SK-N-SH (cell line): Measurements from ENCODE around the gene RBM17. TPM values are rescaled to one million over a fixed set of nuclear protein-coding genes. Genes with fewer than 3 reads are reported as not detected.
"Not testable (repeated sequence)": the region's sequence is repeated elsewhere in the genome, so short reads cannot be mapped to it uniquely, and the experiment has no call there.

ENCODE experiments used
- CTCF ChIA-PET: fragments of 300-600, 350-600 bp; formaldehyde crosslinking; extraction: SDS; loops from one replicate; lab custom pipeline; 2021; lab: Yijun Ruan, JAX
- POLR2A ChIA-PET: fragments of 350-600 bp; sonication (Branson Sonifier 250); formaldehyde crosslinking; extraction: SDS; loops from one replicate; lab custom pipeline; 2020; ENCODE audit warnings: antibody characterized with exemption, inconsistent platforms; lab: Yijun Ruan, JAX
- DNase-seq: peaks from one replicate; pipeline ENCODE4 v3.0.0; 2012
- H2AFZ ChIP-seq: fragments of 200-600 bp; sonication (generic); 2 replicates; pipeline ENCODE4 v1.8.1; 2016; ENCODE audit warnings: antibody characterized with exemption, mild to moderate bottlenecking, low read depth
- H3F3A ChIP-seq: fragments of 200-600 bp; sonication (generic); replicated peaks from 2 replicates; pipeline ENCODE3; 2016; ENCODE audit warnings: antibody characterized with exemption, mild to moderate bottlenecking; ENCODE audit not compliant: insufficient read depth
- H3K27ac ChIP-seq, 2 experiments: fragments of 200-500 bp in 1 of 2; fragments of 200-600 bp in 1 of 2; sonication (Bioruptor generic) in 1 of 2; sonication (generic), shearing (Covaris generic) in 1 of 2; 2 replicates each; pipeline versions ENCODE4 v1.5.1 to v1.6.1; 2014 to 2016; ENCODE audit warnings: low read depth in 2 of 2, inconsistent platforms in 1 of 2, low read length in 1 of 2, mild to moderate bottlenecking in 1 of 2, mixed read lengths in 1 of 2
- H3K27me3 ChIP-seq: fragments of 200-600 bp; sonication (generic), shearing (Covaris generic); 2 replicates; pipeline ENCODE4 v1.6.1; 2016; ENCODE audit warnings: mixed run types; ENCODE audit not compliant: insufficient read depth
- H3K36me3 ChIP-seq, 2 experiments: fragments of 200-500 bp in 1 of 2; fragments of 200-600 bp in 1 of 2; sonication (Bioruptor generic) in 1 of 2; sonication (generic) in 1 of 2; replicated peaks in 1 of 2; 2 replicates each; pipeline versions ENCODE3 to v1.5.1; 2014 to 2016; ENCODE audit warnings: low read length in 1 of 2, mild to moderate bottlenecking in 1 of 2; ENCODE audit not compliant: insufficient read depth in 2 of 2, control insufficient read depth in 1 of 2
- H3K4me1 ChIP-seq, 2 experiments: fragments of 200-500 bp in 1 of 2; fragments of 200-600 bp in 1 of 2; sonication (Bioruptor generic) in 1 of 2; sonication (generic), shearing (Covaris generic) in 1 of 2; 2 replicates each; pipeline versions ENCODE4 v1.5.1 to v1.6.1; 2014 to 2016; ENCODE audit warnings: low read depth in 1 of 2, low read length in 1 of 2, mixed run types in 1 of 2; ENCODE audit not compliant: insufficient read depth in 2 of 2, control insufficient read depth in 1 of 2
- H3K4me2 ChIP-seq: fragments of 200-600 bp; sonication (generic), shearing (Covaris generic); 2 replicates; pipeline ENCODE4 v1.6.1; 2017; ENCODE audit warnings: mixed run types
- H3K4me3 ChIP-seq, 2 experiments: fragments of 200-500 bp in 1 of 2; fragments of 200-600 bp in 1 of 2; sonication (Bioruptor generic) in 1 of 2; sonication (generic), shearing (Covaris generic) in 1 of 2; 2 replicates each; pipeline versions ENCODE4 v1.5.1 to v1.8.1; 2014 to 2016; ENCODE audit warnings: low read depth in 2 of 2, inconsistent platforms in 1 of 2, low read length in 1 of 2, mild to moderate bottlenecking in 1 of 2, mixed read lengths in 1 of 2, moderate library complexity in 1 of 2
- H3K79me2 ChIP-seq: fragments of 200-600 bp; sonication (generic); 2 replicates; pipeline ENCODE4 v1.8.1; 2017; ENCODE audit warnings: mild to moderate bottlenecking; ENCODE audit not compliant: insufficient read depth
- H3K9ac ChIP-seq: fragments of 200-600 bp; sonication (generic); 2 replicates; pipeline ENCODE4 v1.6.1; 2017; ENCODE audit warnings: mixed run types
- H3K9me2 ChIP-seq: fragments of 200-600 bp; sonication (generic); 2 replicates; pipeline ENCODE4 v1.6.1; 2017; ENCODE audit warnings: mixed run types
- H3K9me3 ChIP-seq: fragments of 200-600 bp; sonication (generic); 2 replicates; pipeline ENCODE4 v1.6.1; 2017; ENCODE audit warnings: mixed run types, mild to moderate bottlenecking, moderate library complexity
- H4K20me1 ChIP-seq: fragments of 200-600 bp; sonication (generic); 2 replicates; pipeline ENCODE4 v1.6.1; 2017; ENCODE audit warnings: mild to moderate bottlenecking, mixed run types; ENCODE audit not compliant: insufficient read depth
- CTCF ChIP-seq: fragments of 200-600 bp; sonication (generic); IDR thresholded peaks from 2 replicates; pipeline ENCODE4 v1.6.1; 2017; ENCODE audit warnings: antibody characterized with exemption, mild to moderate bottlenecking, moderate library complexity
- FOSL2 ChIP-seq: IDR thresholded peaks from 2 replicates; pipeline ENCODE4 v1.4.0; 2012; ENCODE audit warnings: low read depth, mild to moderate bottlenecking, moderate library complexity, borderline replicate concordance
- GATA2 ChIP-seq: sonication (generic); formaldehyde crosslinking; IDR thresholded peaks from 2 replicates; pipeline ENCODE4 v1.5.0; 2020; ENCODE audit warnings: mild to moderate bottlenecking, missing genetic modification reagents
- JUND ChIP-seq: IDR thresholded peaks from 2 replicates; pipeline ENCODE4 v1.4.0; 2012
- MAX ChIP-seq: IDR thresholded peaks from 2 replicates; pipeline ENCODE4 v1.4.0; 2012; ENCODE audit warnings: low read depth
- MEF2A ChIP-seq: IDR thresholded peaks from 2 replicates; pipeline ENCODE4 v1.4.0; 2012; ENCODE audit warnings: low read depth, borderline replicate concordance
- MXI1 ChIP-seq: IDR thresholded peaks from 2 replicates; pipeline ENCODE4 v1.6.1; 2012; ENCODE audit warnings: mild to moderate bottlenecking, low read depth, low read length, improper control_type of control experiment
- NFIC ChIP-seq: IDR thresholded peaks from 2 replicates; pipeline ENCODE4 v1.4.0; 2012; ENCODE audit warnings: borderline replicate concordance
- NRF1 ChIP-seq: IDR thresholded peaks from 2 replicates; pipeline ENCODE4 v1.6.1; 2012; ENCODE audit warnings: low read depth, mild to moderate bottlenecking, low read length
- PBX3 ChIP-seq: IDR thresholded peaks from 2 replicates; pipeline ENCODE4; 2012
- RAD21 ChIP-seq: IDR thresholded peaks from 2 replicates; pipeline ENCODE4 v1.6.1; 2012; ENCODE audit warnings: mild to moderate bottlenecking, low read length
- RFX5 ChIP-seq: IDR thresholded peaks from 2 replicates; pipeline ENCODE4 v1.6.1; 2012; ENCODE audit warnings: mild to moderate bottlenecking, improper control_type of control experiment, low read length
- RXRA ChIP-seq: IDR thresholded peaks from 2 replicates; pipeline ENCODE4 v1.4.0; 2012; ENCODE audit warnings: low read depth, mild to moderate bottlenecking, borderline replicate concordance
- SIN3A ChIP-seq: IDR thresholded peaks from 2 replicates; pipeline ENCODE4 v1.6.1; 2012; ENCODE audit warnings: low read depth, mild to moderate bottlenecking, low read length, moderate library complexity, borderline replicate concordance
- WGBS: methylation state at CpG from one replicate; pipeline ENCODE4 v1.1.6; 2017; ENCODE audit warnings: low lambda C conversion rate; 5-methylcytosine and 5-hydroxymethylcytosine counted together
- polyA plus RNA-seq, 3 experiments: library from polyadenylated mRNA; depleted of rRNA; stranded (reverse); fragments of >200 nt; gene quantifications; 2 replicates each; pipeline ENCODE4 v1.2.3, GENCODE V29; 2012

The RBM17 gene
- polyA plus RNA-seq, 1 of the 3 experiments (the other 2 are of a cell fraction): 32.6 TPM

- TF ChIP-seq RXRA (no peak), FOSL2 (no peak), NFIC (no peak)
- no peaks in the 10 kb centered on the region for H3K9me2 ChIP-seq
- H3K4me2 ChIP-seq: no peak within 1 kb of the TSS
- H3K27me3 ChIP-seq: peaks cover 20% of the 10 kb centered on the region
- 44% methylated on average over 14 of the region's 18 CpGs for WGBS
- no peak within 1 kb of the TSS for H2AFZ ChIP-seq
- ChIA-PET POLR2A (no interaction called here), CTCF (interaction anchor here (0.6 to 1.1 kb wide), 2 partner anchors 24 to 340 kb away, joined by 3 read pairs; no protein-coding TSS in a partner anchor)
- H3K9ac ChIP-seq: no peak within 1 kb of the TSS
- no peaks in the 10 kb centered on the region for H3K36me3 ChIP-seq
- H3K79me2 ChIP-seq: no peaks in the 10 kb centered on the region
- no peak within 1 kb of the TSS for H3K27ac ChIP-seq
- DNase-seq: no peak
- H3K9me3 ChIP-seq: no peaks in the 10 kb centered on the region
- H3K4me3 ChIP-seq: no peak within 1 kb of the TSS
- no peaks in the 10 kb centered on the region for H4K20me1 ChIP-seq
- H3F3A ChIP-seq: no peaks in the 10 kb centered on the region
- no peaks in the 10 kb centered on the region for H3K4me1 ChIP-seq
These were observed 26.6 kb upstream of the RBM17 start, which contains the start of gene IL2RA for GRCh38 chr10:6062101-6062771. TSS of gene IL2RA (minus strand) at chr10:6062367. CDS start at chr10:6062151, 216 bp downstream.

- H3K27ac ChIP-seq: no peak overlapping the region
- no peaks in the 10 kb centered on the region for H3K4me1 ChIP-seq
- H3K4me2 ChIP-seq: no peak overlapping the region
- CTCF ChIA-PET: no interaction called here
- H3F3A ChIP-seq: no peaks in the 10 kb centered on the region
- no peaks in the 10 kb centered on the region for H3K9me3 ChIP-seq
- WGBS: 51% methylated on average over 7 of the region's 7 CpGs
- H3K36me3 ChIP-seq: no peaks in the 10 kb centered on the region
- no peak for DNase-seq
- peaks cover 24% of the 10 kb centered on the region; the same call in 1 of the 2 replicates for H3K27me3 ChIP-seq
- no peaks in the 10 kb centered on the region for H3K9me2 ChIP-seq
- H3K4me3 ChIP-seq: no peak overlapping the region
- TF ChIP-seq PBX3 (no peak), MEF2A (no peak), CTCF (no peak), MXI1 (no peak), JUND (no peak), RXRA (no peak), GATA2 (CRISPR knock-in tag) (no peak), NRF1 (no peak), MAX (no peak), SIN3A (no peak), RFX5 (no peak), RAD21 (no peak)
- no peaks in the 10 kb centered on the region for H4K20me1 ChIP-seq
- H3K79me2 ChIP-seq: no peaks in the 10 kb centered on the region
- POLR2A ChIA-PET: no interaction called here
- no peak overlapping the region for H3K9ac ChIP-seq
- H2AFZ ChIP-seq: no peak overlapping the region
These were observed 24.7 kb upstream of the RBM17 start for GRCh38 chr10:6064119-6064518.

- peaks cover 29% of the 10 kb centered on the region; the same call in 1 of the 2 replicates for H3K27me3 ChIP-seq
- H3K36me3 ChIP-seq, CTCF ChIA-PET, H3K9me3 ChIP-seq, H3K4me1 ChIP-seq, H3K27ac ChIP-seq, H3K4me3 ChIP-seq, H3K4me2 ChIP-seq, H3F3A ChIP-seq, H3K9me2 ChIP-seq, H3K79me2 ChIP-seq, H4K20me1 ChIP-seq, H2AFZ ChIP-seq, POLR2A ChIA-PET, DNase-seq, H3K9ac ChIP-seq: not testable (repeated sequence)
- 35% methylated on average over 3 of the region's 3 CpGs for WGBS
These were observed 24.1 kb upstream of the RBM17 start for GRCh38 chr10:6064726-6065125.
